GF-D8 (cell line): ENCODE results near the gene ATAD3B.
A peak's percentile ranks its signal among the peaks of the same experiment; 100 is the strongest.
"Not testable (repeated sequence)": the region's sequence is repeated elsewhere in the genome, so short reads cannot be mapped to it uniquely, and the experiment has no call there.

ENCODE experiments used
- DNase-seq: peaks from one replicate; lab custom pipeline; 2025; lab: John Stamatoyannopoulos, UW

The ATAD3B gene

GRCh38 chr1:1433804-1434130, 37.8 kb upstream of the ATAD3B start:
- peak; percentile 13 for DNase-seq

- DNase-seq = peak; percentile 59
Observed at GRCh38 chr1:1434131-1434823, 37.3 kb upstream of the ATAD3B start.

- DNase-seq = no peak
Observed at GRCh38 chr1:1434824-1435105, 36.8 kb upstream of the ATAD3B start.

- no peak for DNase-seq
Observed at GRCh38 chr1:1435106-1435903, 36.3 kb upstream of the ATAD3B start, which contains the start of gene VWA1. TSS of gene VWA1 (plus strand) at chr1:1435690. CDS start at chr1:1435749, 59 bp downstream.

GRCh38 chr1:1435911-1436629, 35.5 kb upstream of the ATAD3B start:
- DNase-seq = no peak

GRCh38 chr1:1436630-1437032, 34.9 kb upstream of the ATAD3B start:
- DNase-seq = peak; percentile 3

GRCh38 chr1:1437033-1437903, 34.3 kb upstream of the ATAD3B start:
- no peak for DNase-seq

- peak; percentile 83 for DNase-seq
Observed at GRCh38 chr1:1437904-1438376, 33.6 kb upstream of the ATAD3B start.

- DNase-seq = no peak
Observed at GRCh38 chr1:1438531-1439381, 32.8 kb upstream of the ATAD3B start.

GRCh38 chr1:1439546-1440261, 31.9 kb upstream of the ATAD3B start:
- DNase-seq = no peak

GRCh38 chr1:1440262-1441001, 31.1 kb upstream of the ATAD3B start:
- DNase-seq = no peak

- no peak for DNase-seq
Observed at GRCh38 chr1:1441002-1441888, 30.3 kb upstream of the ATAD3B start.

- no peak for DNase-seq
Observed at GRCh38 chr1:1442069-1442770, 29.3 kb upstream of the ATAD3B start.

GRCh38 chr1:1446631-1447030, 24.9 kb upstream of the ATAD3B start:
- not testable (repeated sequence) for DNase-seq

GRCh38 chr1:1449099-1449739, 22.3 kb upstream of the ATAD3B start, which contains the start of gene ATAD3C:
TSS of gene ATAD3C (plus strand) at chr1:1449689. CDS start at chr1:1450684, 995 bp downstream.
- no peak for DNase-seq

- not testable (repeated sequence) for DNase-seq
Observed at GRCh38 chr1:1450616-1451015, 20.9 kb upstream of the ATAD3B start.

GRCh38 chr1:1451696-1452364, 19.7 kb upstream of the ATAD3B start:
- no peak for DNase-seq
